ENCODE results near the gene TTLL1.

GRCh38 chr22:43114958-43115357 lies 25.8 kb upstream of the TTLL1 start:
- TF ChIP-seq CTCF (IDR thresholded peaks at IDR 0.05) (no peak), POLR2A (IDR thresholded peaks at IDR 0.05) (no peak)

Measured in Peyer's patch (tissue), 4 donors.